GM19099 (cell line): ENCODE results near the gene KRTAP5-3.

Experiments
- POLR2A ChIP-seq: IDR thresholded peaks from 3 replicates; pipeline ENCODE4 v1.6.1; 2011; ENCODE audit warnings: low read depth; ENCODE audit not compliant: insufficient read length; ENCODE audit errors: extremely low read depth

Gene KRTAP5-3

DNA sequence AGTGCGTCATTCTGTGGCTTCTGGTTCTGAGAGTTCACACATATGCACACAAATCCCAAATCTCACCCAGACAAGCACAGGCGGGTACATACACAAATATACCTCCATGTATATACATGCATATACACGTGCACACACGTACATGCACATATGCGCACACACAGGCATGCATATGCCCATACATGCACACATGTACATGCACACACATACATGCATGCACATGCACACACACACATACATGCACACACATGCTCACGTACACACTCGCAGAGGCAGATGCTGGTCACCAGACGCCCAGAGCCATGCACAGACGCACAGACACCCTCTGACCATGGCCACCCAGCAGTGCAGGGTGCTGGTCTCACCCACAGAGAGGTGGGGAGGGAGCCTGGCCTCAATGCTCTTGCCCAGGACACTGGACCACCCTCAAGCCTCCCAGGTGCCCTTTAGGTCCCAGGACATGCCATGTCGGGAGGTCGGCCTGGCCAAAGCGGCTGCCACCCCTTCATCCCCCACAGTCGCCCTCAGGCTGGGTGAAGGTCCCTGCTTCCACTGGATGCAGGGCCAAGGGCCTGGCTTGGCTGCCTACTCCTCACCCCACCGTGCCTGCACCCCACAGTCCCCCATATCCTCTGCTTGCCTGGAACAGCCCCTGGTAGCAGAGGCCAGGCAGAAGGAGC is 45.7 kb downstream of the KRTAP5-3 start:
- no peak for TF ChIP-seq POLR2A

DNA sequence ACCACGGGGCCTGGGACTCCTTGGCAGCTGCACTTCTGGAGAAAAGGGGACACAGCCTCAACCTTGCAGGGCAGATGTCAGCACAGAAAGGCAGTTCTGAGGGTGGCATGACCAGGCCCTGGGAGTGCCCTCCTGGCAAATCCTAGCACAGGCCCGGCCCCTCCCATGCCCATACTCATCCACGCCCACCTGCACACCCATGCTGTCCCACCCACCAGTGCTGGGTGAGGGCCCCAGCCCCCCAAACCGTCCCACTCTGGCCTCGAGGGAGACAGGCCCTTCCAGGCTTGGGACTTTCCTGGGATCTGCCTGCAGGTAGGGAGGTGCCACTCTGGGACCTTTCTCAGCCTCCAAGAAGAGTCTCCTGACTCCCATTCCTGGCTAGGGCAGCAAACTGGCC is 46.3 kb downstream of the KRTAP5-3 start:
- TF ChIP-seq POLR2A: no peak

GRCh38 chr11:1561266-1561665 is 47.0 kb downstream of the KRTAP5-3 start:
- no peak for TF ChIP-seq POLR2A

DNA sequence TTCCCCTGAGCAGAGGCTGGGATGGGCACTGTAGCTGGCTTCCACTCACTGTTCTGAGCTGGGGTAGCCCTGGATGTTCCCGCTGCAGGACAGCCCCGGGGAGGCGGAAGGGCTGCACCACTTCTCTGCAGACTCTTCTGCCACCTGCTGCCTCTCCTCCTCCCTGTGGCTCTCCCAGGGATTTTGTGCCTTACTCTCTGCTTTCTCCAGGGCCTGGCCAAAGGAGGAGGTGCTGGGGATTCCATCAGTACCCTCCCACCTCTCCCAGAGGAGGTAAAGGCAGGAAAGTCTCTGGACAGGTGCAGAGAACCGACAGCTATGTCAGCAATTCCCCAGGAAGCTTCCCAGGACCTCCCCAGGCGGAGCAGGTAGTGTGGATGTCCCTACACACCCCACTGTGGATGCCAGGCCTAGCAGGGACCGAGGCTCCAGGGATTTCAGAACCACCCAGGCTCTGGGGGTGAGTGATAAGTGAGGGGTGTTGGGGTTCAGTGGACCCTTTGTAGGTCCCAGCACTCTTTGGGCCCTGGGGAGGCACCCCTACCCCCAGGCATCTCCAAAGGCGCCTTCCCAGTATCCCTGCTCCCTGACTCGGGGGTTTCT is 47.5 kb downstream of the KRTAP5-3 start:
- no peak for TF ChIP-seq POLR2A

DNA sequence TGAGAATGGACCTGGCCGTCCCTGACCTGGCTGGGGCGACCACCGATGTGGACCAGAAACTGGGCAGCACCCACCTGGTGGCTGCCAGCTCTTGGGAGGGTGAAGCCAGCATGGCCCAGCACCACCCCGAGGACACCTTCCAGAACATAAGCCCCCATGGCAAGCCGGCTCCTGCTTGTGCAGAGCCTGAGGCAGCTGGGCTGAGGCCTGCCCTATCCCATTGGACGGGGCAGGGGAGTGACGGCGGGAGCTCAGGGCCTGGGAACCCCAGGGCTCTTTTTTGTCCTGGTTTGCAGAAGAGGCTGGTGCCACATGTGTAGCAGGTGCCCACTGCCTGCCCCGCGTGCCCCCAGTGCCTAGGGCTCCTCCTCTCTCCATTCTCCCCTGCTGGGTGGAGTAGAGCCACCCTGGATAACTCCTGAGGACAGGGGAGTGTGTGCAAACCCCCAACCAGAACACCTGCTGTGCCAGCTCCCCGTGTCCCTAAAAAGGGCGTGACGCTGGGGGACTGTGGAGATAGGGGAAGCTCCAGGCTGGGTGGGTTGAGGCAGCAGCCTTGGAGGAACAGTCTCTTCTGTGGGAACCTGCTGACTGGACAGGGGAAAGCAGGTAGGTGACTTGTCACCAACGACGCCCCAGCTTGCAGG is 48.1 kb downstream of the KRTAP5-3 start:
- no peak for TF ChIP-seq POLR2A

DNA sequence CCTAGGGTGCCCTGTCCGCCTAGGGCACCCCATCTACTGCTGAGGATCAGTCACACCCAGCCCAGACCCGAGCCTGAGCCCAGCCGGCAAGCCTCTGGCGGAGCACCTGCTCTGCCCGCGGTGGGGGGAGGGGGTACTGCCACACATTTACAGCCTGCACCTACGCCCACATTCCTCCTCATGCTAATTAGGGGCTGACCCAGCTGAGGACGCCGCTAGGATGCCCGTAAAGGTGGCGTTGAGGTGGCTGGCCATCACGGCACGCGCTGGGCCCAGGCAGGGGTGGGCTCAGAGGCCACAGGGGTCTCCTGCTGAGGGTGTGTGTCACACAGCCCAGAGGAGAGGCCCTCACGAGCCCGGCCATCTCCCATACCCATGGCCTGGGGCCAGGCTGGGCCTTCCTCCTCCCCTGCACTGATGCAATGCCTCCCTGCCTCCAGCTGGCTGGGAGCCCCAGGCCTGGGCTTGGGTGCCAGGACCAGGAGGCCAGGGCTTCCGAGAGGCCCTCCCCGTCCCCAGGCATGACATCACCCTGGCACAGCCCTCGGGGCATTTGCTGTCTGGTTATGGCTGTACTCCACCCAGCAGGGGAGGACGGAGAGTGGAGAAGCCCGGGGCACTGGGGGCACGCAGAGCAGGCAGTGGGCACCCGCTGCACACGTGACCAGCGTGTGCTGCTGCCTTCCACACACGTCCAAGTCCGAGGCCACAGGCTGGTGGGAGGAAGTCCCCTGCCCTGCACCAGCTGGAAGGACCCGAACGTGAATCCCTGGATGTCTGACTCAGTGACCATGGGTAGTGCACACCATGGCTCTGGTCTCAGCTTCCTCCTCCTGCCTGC is 48.9 kb downstream of the KRTAP5-3 start:
- no peak for TF ChIP-seq POLR2A

GRCh38 chr11:1558775-1559110 is 49.5 kb downstream of the KRTAP5-3 start:
- no peak for TF ChIP-seq POLR2A

DNA sequence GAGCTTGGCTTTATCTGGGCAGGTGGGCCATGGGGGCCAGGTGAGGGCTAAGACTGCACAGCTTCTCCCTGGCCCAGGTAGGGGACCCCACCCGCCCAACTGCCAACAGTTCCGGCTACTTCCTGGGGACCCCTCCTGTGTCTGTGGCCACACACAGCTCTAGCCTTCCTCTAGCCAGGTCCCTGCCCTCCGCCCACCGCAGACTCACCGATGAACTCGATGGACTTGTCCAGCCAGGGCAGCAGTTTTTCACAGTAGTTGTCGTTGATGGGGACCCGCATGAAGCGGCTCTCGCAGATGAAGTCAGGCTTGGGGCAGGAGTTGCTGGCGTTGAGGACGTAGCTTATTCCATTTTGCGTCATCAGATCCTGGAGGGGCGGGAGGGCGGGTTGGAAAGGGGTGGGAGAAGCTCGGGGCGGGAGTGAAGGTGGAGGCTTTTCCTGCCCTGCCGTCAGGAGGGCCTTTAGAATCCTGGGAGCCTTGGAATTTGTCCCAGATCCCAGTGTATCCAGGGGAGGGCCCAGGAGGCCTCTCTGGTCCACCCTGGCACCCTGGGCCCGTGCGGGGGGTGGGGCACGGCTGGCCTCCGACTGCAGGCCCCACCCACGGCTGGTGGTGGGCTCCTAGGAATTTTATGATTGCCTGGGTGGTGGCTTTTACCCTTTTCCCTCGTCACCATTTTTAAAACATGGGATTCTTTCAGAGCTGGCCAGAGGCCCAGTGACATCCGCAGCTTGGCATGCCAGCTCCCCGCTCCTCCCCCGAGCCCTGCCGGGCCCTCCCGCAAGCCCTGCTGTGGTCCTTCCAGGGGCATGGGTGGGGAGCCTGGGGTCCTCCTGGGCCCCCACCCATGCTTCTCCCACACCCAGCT is 50.1 kb downstream of the KRTAP5-3 start:
- TF ChIP-seq POLR2A: no peak
